Stimulated activated CD4-positive, alpha-beta T cell treated with anti-CD3 and anti-CD28 coated beads, Interleukin-4, amount 100 ng/mL, for 48 hours (primary cell): Measurements from ENCODE around the gene ALS2.
"Not testable (repeated sequence)": the region's sequence is repeated elsewhere in the genome, so short reads cannot be mapped to it uniquely, and the experiment has no call there.

Source experiments
- DNase-seq, 2 donors: peaks; one replicate each; pipeline ENCODE4 v3.0.0-alpha.2; 2020; ENCODE audit warnings: low read depth in 2 of 2

The ALS2 gene

GRCh38 chr2:201675454-201675853, 105.3 kb downstream of the ALS2 start:
- DNase-seq = no peak

- no peak for DNase-seq
Measured at GRCh38 chr2:201674794-201675193, 105.9 kb downstream of the ALS2 start.

- DNase-seq = no peak
Measured at GRCh38 chr2:201674298-201674697, 106.4 kb downstream of the ALS2 start.

DNA sequence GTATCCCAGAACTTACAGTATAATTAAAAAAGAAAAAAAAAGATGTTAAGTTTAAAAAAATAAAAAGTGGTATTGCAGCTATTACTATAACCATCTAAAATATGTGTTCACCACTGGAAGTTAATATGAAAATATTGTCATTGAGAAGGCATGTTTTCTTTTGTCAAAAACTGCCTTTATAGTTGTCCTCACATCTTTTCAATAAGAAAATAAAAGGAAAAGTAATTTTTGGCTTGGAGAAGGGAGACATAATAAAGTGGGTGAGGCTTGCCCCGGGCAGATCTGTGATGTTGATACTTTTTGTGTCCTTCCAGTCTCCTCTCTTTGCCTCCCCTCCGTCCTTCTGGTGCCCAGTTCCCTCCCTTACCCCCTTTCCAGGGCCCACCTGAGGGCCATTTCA, 107.2 kb downstream of the ALS2 start:
- DNase-seq = no peak

- not testable (repeated sequence) for DNase-seq
Measured at GRCh38 chr2:201671205-201671604, 109.5 kb downstream of the ALS2 start.

GRCh38 chr2:201669865-201670264, 110.9 kb downstream of the ALS2 start:
- no peak for DNase-seq

DNA sequence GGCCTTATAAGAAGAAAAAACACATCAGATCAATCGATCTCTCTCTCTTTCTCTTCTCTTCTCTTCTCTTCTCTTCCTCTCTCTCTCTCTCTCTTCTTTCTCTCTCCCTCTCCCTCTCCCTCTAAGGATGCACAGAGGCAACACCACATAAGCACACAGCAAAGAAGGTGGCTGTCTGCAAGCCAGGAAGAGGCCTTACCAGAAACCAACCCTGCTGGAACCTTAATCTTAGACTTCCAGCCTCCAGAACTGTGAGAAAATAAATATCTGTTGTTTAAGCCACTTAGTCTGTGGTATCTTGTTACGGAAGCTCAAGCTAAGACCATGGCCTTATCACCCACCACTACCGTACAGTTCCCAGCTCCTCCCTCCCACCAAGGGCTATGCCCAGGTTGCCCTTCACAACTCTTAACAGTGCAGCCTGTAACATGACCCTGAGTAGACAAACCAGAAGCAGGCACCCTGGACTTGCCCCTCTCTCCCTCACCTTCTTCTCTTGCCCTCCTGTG, 112.3 kb downstream of the ALS2 start:
- DNase-seq = no peak

DNA sequence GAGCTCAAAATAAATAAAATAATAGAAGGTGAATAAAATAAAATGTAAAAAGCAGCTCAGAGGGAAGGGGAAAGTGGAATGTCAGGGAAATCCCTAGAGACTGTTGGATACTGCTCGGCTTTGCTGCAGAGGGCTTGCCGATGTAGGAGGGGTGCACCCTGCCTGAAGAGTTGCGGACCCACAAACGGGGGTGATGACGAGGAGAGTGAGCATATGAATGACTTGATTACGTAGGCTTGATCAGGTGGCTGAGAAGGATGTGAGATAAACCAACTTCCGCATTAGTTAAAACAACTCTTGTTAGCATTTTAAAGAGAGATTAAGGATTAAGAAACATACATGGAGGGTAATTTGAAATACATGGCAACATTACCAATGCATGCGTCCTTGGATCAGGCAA, 116.4 kb downstream of the ALS2 start:
- no peak for DNase-seq

- no peak for DNase-seq
Measured at GRCh38 chr2:201661366-201661765, 119.4 kb downstream of the ALS2 start.

- DNase-seq = no peak
Measured at GRCh38 chr2:201660293-201660895, 120.3 kb downstream of the ALS2 start.

DNA sequence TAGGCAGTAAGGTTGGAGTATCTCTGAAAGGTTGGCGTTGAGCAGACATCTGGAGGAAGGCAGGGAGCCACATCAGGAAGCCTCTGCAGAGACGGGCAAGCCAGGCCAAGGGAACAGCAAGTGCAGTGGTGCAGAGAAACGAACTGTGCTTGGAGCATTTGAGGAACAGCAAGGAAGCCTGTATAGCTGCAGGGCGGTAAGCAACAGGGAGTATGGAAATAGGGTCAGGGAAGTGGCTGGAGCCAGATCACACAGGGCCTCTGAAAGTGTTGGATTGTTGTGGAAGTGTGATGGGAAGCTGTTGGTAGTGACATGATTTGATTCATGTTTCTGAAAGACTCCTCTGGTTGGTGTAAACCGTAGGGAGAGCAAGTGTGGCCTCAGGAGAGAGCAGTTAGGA, 124.0 kb downstream of the ALS2 start:
- no peak for DNase-seq

DNA sequence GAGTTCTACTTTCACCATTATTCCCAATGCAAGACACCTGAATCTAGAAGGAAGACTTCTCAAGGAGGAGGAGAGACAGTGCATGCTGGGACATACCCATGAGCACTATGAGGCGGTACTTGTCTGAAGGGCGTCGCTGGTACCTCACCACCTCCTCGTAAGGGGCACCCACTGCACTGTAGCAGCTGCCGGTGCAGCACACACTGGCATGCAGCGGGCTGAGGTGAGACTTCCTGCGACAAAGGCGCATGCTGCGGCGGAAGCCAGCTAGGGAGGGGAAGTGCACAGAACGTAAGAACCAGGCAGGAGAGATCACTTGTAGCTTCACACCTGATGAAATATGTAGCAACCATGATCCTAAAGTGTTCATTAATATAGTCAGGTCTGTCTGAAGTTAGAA, 124.6 kb downstream of the ALS2 start:
- DNase-seq = no peak

DNA sequence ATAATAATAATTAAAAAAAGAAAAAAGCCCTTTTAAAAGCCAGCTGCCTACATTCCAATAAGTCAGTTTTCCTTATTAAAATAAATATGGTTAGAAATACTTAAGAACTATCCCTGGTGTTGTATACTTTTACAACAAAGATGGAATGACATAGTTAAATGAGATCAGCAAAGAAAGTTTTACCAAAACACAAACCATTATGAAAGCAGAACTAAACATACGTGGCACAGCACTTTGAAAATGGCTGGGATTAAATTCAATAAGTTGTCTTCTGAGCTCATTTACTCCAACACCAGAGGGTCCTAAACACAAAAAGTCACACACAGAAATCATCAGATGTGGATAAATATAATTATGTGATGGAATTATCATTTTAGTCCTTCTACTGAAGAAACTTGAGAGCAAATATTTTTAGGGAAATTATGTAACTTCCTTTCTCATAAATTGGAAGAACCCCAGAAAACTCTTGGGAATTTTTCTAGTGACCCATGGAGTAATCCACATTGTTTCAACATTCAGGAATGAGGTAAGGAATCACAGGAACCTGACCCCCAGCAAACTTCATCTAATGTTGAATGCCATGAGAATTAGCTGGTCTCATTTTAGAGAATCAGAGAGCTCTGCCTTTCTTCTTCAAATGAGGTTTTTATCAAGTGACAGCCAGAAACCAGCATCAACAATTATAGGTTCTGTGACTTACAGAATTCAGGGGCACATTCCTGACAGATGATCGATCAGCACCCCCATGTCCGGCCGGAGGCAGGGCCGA, 125.9 kb downstream of the ALS2 start:
- no peak for DNase-seq

DNA sequence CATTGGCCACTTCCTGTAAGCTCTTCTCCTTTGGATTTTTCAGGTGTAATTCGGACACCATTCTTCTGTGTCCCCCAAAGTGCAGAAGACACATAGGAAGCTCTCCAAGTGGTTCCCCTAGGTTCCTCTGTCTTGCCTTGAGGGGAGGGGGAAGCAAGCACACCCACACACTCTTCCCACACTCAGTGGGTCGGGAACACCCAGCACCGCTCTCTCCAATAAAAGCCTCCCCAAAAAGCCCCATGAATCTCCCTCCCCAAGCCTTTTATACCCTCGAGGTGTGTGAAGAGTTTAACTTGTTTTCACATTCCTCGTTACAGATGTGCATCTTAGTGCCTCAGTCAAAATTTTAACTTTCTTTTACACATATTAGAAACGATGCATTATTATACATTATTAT, 127.5 kb downstream of the ALS2 start:
- no peak for DNase-seq
